GM21423 (cell line): ENCODE measurements around the gene SRGAP3.

Source experiments
- ATAC-seq: cut with Tn5 transposase; IDR thresholded peaks from one replicate; pipeline ENCODE4 v1.9.1; 2021; ENCODE audit warnings: mild to moderate bottlenecking, moderate library complexity; ENCODE audit not compliant: unreplicated experiment

The SRGAP3 gene

DNA sequence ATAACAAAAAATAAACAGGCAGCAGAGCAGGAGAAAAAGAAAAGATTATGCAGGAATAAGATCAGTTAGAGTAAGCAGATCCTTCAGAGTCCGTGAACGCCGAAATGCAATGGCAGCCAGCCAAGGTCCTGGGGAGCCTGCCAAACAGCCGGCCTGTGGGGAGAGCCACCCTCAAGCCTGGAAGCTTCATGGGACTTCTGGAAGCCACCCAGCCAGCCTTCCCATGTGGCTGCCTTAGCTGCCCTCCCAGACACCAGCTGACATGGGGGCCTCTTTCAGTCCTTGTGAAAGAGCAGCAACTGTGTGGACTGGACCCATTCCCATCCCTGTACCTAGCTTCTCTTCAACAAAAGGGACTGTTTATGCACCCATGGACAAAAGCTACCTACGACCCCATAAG is 221.3 kb downstream of the SRGAP3 start:
- ATAC-seq: no peak

GRCh38 chr3:9026320-9027045 is 223.0 kb downstream of the SRGAP3 start:
- ATAC-seq: no peak

- ATAC-seq: no peak
These were observed 225.1 kb downstream of the SRGAP3 start for GRCh38 chr3:9024341-9024740.

- ATAC-seq: no peak
These were observed 226.2 kb downstream of the SRGAP3 start for GRCh38 chr3:9023226-9023590.

- ATAC-seq: no peak
These were observed 226.9 kb downstream of the SRGAP3 start for GRCh38 chr3:9022305-9023225.

- no peak for ATAC-seq
These were observed 228.0 kb downstream of the SRGAP3 start for GRCh38 chr3:9021271-9022009.

DNA sequence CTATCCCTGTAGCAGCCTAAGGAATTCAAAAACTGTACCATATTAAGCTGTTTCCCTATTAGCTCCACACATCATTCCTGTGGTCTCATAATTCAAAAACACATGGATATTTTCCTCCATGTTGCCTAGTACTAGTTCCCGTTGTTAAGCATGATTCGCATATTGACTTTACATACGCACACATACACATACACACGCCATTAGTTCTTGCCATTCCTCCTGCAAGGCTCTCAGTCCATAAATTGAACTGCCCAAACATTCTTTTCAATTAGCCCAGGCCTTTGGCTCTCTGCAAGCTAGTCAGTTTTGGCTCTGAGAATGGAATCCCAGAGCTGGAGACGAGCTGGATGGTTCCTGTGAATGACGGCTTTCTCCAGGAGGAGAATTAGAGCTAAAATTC is 229.0 kb downstream of the SRGAP3 start:
- no peak for ATAC-seq

DNA sequence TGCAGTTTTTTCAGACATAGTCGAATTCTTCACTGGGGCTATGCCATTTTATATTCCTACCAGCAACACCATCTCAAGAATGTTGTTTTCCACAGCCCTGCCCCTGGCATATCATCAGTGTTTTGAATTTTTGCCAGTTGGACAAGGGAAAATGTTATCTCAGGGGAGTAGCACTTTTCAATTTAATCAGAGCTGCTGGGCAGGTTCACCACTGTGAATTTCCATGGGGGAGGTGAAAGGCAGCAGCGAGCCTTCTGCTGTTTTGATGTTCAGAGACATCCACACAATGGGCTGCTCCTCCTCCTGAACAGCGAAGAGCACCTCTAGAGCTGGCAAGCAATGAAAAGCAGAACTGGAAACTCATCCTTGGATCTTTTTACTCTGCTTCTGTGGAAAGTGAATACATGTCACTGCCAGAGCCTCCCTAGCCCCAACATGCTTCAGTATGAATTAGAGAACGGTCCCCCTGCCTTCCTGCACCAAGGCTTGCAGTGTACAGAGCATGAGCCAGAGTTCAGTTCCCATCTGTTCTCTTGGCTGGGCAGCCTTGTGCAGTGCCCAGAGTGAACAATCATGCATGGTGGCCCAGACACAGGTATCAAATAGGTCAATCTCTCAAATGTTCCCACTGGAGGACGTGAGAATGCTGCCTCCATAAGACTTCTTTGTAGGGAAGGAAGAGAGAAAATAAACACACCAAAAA is 230.0 kb downstream of the SRGAP3 start:
- ATAC-seq: no peak

DNA sequence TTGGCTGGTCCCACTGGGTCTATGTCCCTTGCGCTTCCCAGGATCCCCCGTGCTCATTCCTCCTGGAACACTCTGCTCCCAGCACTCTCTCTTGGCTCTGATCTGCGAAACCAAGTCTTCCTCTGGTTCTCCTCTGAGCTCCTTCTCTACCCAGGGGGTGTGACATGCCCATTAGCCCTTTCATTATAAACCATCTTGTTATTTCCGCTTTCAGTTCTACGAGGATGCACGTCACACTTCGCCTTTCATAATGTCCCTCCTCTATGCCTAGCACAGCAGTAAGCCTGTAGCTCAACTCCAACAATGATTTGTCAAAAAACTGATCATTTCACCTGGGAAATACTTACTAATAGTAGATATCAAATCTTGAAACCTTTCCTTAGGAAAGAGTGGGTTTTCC is 234.2 kb downstream of the SRGAP3 start:
- ATAC-seq: no peak

DNA sequence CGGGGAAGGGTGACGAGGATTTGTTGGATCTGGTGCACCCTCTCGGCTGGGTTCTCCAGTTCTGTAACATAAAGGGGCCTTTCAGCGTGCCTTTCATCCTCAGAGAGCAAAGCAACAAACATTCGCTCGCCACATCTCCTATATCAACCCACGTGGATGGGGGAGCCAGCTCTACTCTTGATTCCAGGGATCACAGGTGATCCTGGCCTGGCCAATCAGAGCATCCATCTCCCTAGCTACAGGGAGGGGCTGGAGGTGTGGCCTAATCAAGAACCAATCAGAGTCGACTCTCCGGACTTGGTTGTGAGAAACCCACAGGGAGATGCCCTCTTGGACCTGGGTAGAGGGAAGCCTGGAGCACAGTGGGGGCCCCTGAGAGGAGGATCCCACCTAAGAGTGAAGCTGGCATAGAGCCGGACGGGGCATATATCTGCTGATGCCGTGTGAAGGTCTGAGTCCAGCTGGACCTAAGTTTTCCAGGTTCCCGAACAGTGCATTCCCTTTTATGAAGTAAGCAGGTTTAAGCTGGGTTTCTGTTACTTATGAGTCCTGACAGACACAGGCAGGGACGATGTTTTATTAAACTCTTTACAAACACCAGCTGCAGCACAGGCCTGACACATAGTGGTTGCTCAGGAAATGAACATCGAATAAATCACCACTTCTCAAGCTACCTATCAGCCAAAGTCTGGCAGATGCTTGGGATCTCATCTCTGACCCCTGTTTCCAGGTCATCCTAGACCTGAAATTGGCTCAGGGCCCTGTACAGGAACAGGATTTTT is 235.5 kb downstream of the SRGAP3 start:
- ATAC-seq: no peak

GRCh38 chr3:9012521-9012920 is 236.9 kb downstream of the SRGAP3 start:
- ATAC-seq: no peak

DNA sequence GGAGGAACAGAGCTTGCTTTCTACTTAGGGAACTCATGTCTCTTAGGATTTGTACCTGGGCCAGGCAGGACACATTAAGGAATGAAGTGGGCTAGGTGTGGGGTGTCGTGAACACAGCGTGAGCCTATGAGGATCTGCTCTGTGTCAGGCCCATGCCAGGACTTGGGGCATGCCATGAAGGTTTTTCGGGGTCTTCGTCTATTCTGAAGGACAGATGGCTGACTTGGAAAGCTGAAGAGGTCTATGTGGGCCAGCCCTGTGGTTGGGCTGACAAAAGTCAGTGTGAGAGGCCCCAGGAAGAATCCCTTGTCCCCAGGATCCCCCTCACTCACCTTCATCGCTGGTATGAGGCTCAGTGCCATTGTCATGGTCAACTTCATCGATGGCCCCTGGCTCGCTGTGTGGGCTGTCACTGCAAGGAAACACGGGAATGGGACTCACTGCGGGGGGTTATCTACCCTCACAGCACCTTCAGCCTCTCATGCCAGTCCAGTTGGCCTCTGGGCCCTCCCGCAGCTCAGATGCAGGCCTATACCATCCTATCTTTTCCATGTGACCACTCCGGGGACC is 239.4 kb downstream of the SRGAP3 start:
- no peak for ATAC-seq

- ATAC-seq: no peak
These were observed 240.7 kb downstream of the SRGAP3 start for GRCh38 chr3:9008550-9009255.

GRCh38 chr3:9007928-9008327 is 241.5 kb downstream of the SRGAP3 start:
- no peak for ATAC-seq

- no peak for ATAC-seq
These were observed 242.2 kb downstream of the SRGAP3 start for GRCh38 chr3:9007213-9007612.

DNA sequence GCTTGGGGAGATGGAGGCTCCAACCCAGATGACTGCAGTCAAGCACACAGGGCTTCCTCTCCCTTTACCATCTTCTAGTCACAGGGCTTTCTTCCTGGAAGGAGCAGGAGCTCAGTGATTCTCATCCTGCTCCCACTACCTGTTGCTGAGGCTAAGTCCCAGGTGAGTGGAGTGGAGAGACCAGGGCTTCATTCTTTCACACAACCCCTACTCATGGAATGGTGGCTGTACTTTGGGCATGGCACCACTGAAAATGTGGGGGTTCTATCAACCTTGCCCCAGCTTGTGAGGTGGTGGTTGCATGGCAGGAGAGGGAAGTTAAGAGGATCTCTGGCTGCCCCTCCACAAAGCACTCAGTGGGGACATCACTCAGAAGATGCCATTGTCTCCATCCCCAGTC is 249.4 kb downstream of the SRGAP3 start:
- ATAC-seq: no peak

DNA sequence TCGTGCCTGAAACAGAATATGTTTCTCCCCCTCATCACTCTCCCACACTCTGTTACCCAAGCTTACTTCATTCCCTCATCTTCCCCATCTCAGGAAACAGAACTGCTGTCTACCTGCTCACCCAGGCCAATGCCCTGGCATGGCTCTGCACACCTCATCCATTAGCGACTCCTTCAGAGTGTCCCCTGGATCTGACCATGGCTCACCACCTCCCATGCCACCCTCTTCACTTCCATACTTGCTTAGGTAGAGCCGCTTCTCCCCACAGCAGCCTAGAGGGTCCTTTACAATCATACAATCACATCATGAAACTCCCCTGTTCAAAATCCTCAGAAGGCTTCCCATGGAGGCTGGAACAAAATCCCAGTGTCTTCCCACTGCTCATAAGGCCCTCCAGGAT is 252.3 kb downstream of the SRGAP3 start:
- no peak for ATAC-seq

DNA sequence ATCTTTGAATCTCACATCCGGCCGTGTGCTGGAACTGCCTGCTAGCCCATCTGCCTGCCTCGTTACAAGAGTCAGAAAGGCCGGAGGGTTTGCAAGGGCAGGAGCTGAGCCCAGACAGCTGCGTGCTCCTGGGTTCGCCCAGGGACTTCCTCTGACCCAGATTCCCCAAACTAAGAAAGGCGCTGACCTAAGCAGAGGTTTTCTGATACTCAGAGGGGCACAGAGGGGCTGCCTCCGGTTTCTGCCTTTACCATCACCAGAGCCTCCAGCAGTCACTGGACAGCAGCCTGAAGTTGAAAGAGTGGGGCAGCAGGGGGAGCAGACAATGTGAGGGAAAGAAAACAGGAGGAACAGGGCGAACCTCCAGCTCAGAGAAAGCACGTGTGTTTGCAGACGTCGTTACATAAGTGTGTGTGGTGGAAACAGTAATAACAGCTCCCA is 252.7 kb downstream of the SRGAP3 start:
- ATAC-seq: no peak

GRCh38 chr3:8996216-8996615 is 253.2 kb downstream of the SRGAP3 start:
- ATAC-seq: no peak
